GM21423 (cell line): ENCODE results near the gene PDGFC.

Source experiments
- ATAC-seq: cut with Tn5 transposase; IDR thresholded peaks from one replicate; pipeline ENCODE4 v1.9.1; 2021; ENCODE audit warnings: mild to moderate bottlenecking, moderate library complexity; ENCODE audit not compliant: unreplicated experiment

PDGFC gene

GRCh38 chr4:156790866-156791265 is 180.7 kb downstream of the PDGFC start:
- no peak for ATAC-seq

- ATAC-seq = no peak
Measured at GRCh38 chr4:156788782-156789181, 182.8 kb downstream of the PDGFC start.

- ATAC-seq = no peak
Measured at GRCh38 chr4:156786713-156787112, 184.9 kb downstream of the PDGFC start.

GRCh38 chr4:156784970-156785369 is 186.6 kb downstream of the PDGFC start:
- no peak for ATAC-seq

GRCh38 chr4:156783966-156784365 is 187.6 kb downstream of the PDGFC start:
- no peak for ATAC-seq

GRCh38 chr4:156782491-156782890 is 189.1 kb downstream of the PDGFC start:
- ATAC-seq = no peak

- no peak for ATAC-seq
Measured at GRCh38 chr4:156781852-156782251, 189.7 kb downstream of the PDGFC start.

GRCh38 chr4:156779774-156780173 is 191.8 kb downstream of the PDGFC start:
- no peak for ATAC-seq

GRCh38 chr4:156779042-156779441 is 192.6 kb downstream of the PDGFC start:
- ATAC-seq = no peak

- ATAC-seq = no peak
Measured at GRCh38 chr4:156778606-156779005, 193.0 kb downstream of the PDGFC start.

- no peak for ATAC-seq
Measured at GRCh38 chr4:156778093-156778492, 193.5 kb downstream of the PDGFC start.

- no peak for ATAC-seq
Measured at GRCh38 chr4:156775813-156776212, 195.8 kb downstream of the PDGFC start.

GRCh38 chr4:156774422-156774821 is 197.2 kb downstream of the PDGFC start:
- ATAC-seq = no peak

- no peak for ATAC-seq
Measured at GRCh38 chr4:156773648-156774357, 197.8 kb downstream of the PDGFC start.

GRCh38 chr4:156771171-156771837 is 200.3 kb downstream of the PDGFC start:
- ATAC-seq = no peak

- no peak for ATAC-seq
Measured at GRCh38 chr4:156770140-156770539, 201.5 kb downstream of the PDGFC start.

GRCh38 chr4:156767911-156768415 is 203.6 kb downstream of the PDGFC start:
- no peak for ATAC-seq

GRCh38 chr4:156766846-156767245 is 204.8 kb downstream of the PDGFC start:
- ATAC-seq = no peak

GRCh38 chr4:156765277-156765676 is 206.3 kb downstream of the PDGFC start:
- ATAC-seq = no peak

- ATAC-seq = no peak
Measured at GRCh38 chr4:156764846-156765245, 206.8 kb downstream of the PDGFC start.

GRCh38 chr4:156764145-156764544 is 207.5 kb downstream of the PDGFC start:
- ATAC-seq = no peak

- ATAC-seq = no peak
Measured at GRCh38 chr4:156763511-156763910, 208.1 kb downstream of the PDGFC start.
